Activated CD4-positive, alpha-beta T cell treated with anti-CD3 and anti-CD28 coated beads, Interleukin-2, amount 50 U/mL, for 48 hours (primary cell): ENCODE measurements around the gene HES1.
A peak's percentile ranks its signal among the peaks of the same experiment; 100 is the strongest.
"Not testable (repeated sequence)": the region's sequence is repeated elsewhere in the genome, so short reads cannot be mapped to it uniquely, and the experiment has no call there.

ENCODE experiments used
- DNase-seq, 2 experiments: peaks; one replicate each; pipeline ENCODE4 v3.0.0-alpha.2; 2020

Gene HES1, protein sequence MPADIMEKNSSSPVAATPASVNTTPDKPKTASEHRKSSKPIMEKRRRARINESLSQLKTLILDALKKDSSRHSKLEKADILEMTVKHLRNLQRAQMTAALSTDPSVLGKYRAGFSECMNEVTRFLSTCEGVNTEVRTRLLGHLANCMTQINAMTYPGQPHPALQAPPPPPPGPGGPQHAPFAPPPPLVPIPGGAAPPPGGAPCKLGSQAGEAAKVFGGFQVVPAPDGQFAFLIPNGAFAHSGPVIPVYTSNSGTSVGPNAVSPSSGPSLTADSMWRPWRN

DNA sequence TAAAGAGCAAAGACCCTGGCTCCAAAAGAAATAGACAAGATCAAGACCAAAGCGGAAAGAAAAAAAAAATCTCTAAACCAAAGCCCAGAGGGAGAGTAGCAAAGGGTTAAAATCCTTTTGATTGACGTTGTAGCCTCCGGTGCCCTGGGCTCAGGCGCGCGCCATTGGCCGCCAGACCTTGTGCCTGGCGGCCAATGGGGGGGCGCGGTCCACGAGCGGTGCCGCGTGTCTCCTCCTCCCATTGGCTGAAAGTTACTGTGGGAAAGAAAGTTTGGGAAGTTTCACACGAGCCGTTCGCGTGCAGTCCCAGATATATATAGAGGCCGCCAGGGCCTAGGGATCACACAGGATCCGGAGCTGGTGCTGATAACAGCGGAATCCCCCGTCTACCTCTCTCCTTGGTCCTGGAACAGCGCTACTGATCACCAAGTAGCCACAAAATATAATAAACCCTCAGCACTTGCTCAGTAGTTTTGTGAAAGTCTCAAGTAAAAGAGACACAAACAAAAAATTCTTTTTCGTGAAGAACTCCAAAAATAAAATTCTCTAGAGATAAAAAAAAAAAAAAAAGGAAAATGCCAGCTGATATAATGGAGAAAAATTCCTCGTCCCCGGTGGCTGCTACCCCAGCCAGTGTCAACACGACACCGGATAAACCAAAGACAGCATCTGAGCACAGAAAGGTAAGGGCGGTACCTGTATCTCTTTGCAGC, at the start of gene HES1:
Gene HES1, plus strand, starts transcription at position 343 of the 713 bp plus-strand sequence. Its CDS starts 233 bp downstream, at position 576.
- peak; percentile 43 to 58 for DNase-seq

GRCh38 chr3:194086388-194087075, 49.4 kb upstream of the HES1 start:
- no peak for DNase-seq

- DNase-seq, result no peak
These were observed 48.7 kb upstream of the HES1 start for GRCh38 chr3:194087280-194087679.

DNA sequence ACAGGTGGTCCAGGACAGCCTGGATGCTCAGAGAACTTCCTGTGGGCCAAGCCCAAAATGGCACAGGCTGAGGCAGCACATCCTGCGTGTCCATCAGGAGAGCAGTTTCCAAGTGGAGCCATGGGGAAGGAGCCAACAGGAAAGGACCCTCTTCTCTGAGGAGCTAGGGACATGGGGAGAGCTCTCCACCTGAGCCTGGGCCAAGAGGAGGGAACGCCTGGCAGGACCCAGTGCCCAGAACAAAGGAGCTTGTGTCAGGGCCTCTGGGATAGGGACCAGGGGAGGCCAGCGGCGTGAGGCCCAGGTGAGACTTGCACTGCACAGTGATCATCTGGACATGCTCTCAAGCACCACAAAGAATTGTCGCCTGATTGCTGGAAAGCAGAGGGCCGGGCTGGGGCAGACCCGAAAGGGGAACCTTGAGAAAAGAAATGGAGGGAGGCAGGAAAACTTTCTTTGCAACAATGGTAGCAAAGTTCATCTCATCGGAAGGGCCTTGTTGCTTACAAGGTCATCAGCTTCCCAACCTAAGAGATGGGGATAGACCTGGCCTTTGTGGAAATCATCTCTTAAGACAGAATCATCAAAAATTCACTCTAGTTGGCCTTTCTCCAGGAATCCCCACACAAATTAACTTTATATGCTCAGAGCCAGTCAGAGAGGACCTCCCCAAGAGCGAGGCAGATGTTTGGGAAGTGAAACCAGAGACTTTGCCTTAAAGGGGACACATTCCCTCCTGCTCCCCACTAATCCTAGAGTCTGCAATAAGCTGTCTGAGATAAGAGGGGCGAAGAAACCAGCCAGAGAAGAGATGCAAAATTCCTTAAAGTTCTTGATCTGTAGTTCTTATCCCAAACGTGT, 47.7 kb upstream of the HES1 start:
- no peak for DNase-seq

GRCh38 chr3:194089357-194090177, 46.4 kb upstream of the HES1 start:
- DNase-seq, result peak; percentile 40 to 52

GRCh38 chr3:194090178-194090555, 45.8 kb upstream of the HES1 start:
- DNase-seq, result not testable (repeated sequence)

- DNase-seq, result no peak
These were observed 45.2 kb upstream of the HES1 start for GRCh38 chr3:194090716-194091115.

GRCh38 chr3:194091141-194091540, 44.8 kb upstream of the HES1 start:
- DNase-seq, result no peak

DNA sequence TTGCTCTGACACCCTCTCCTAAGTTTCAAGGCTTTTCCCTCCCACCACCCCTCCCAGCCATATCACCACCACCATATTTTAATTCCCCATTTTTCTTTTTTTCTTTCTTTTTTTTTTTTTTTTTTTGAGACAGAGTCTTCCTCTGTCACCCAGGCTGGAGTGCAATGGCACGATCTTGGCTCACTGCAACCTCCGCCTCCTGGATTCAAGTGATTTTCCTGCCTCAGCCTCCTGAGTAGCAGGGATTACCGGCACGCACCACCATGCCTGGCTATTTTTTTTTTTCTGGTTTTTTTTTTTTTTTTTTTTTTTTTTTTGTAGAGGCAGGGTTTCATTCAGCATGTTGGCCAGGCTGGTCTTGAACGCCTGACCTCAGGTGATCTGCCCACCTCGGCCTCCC, 44.1 kb upstream of the HES1 start:
- not testable (repeated sequence) for DNase-seq

DNA sequence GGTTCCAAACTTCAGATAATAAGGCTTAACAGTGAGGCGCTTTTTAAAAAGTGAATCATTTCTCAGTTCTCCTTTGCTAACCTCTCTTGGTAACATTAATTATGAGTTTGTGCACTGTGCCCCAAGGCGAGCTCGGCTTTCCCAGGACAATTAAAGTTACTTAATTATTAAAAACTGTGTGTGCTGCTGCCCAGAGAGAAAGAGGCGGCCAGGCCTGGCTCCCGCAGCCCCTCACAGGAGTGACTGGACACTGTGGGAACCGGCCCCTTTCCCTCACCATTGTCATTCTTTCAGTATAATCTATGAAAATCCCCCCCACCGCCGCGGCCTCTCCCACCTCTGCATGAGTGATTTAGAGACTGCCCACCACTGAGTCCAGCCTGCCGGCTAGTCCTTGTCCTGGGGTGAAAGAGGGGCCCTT, 43.1 kb upstream of the HES1 start:
- DNase-seq, result no peak

- DNase-seq, result no peak
These were observed 42.1 kb upstream of the HES1 start for GRCh38 chr3:194093842-194094241.

GRCh38 chr3:194095464-194095863, 40.5 kb upstream of the HES1 start:
- no peak for DNase-seq

DNA sequence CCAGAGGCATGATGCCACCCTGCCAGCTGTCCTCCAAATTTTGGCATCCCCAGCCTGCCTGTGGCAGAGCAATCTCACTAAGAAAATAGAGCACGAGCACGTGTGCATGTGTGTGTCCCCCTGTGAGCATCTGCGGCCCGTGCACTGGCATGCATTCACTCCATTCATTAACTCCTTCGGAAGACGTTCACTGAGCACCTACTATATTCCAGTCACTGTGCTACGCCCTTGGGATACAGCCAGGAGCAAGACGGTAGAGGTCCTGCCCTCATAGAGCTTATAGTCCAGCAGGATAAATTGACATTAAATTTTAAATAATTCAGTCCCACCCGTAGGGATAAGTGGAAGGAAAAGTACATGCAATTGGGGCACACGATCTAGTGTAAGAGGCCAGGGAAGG, 40.0 kb upstream of the HES1 start:
- no peak for DNase-seq

DNA sequence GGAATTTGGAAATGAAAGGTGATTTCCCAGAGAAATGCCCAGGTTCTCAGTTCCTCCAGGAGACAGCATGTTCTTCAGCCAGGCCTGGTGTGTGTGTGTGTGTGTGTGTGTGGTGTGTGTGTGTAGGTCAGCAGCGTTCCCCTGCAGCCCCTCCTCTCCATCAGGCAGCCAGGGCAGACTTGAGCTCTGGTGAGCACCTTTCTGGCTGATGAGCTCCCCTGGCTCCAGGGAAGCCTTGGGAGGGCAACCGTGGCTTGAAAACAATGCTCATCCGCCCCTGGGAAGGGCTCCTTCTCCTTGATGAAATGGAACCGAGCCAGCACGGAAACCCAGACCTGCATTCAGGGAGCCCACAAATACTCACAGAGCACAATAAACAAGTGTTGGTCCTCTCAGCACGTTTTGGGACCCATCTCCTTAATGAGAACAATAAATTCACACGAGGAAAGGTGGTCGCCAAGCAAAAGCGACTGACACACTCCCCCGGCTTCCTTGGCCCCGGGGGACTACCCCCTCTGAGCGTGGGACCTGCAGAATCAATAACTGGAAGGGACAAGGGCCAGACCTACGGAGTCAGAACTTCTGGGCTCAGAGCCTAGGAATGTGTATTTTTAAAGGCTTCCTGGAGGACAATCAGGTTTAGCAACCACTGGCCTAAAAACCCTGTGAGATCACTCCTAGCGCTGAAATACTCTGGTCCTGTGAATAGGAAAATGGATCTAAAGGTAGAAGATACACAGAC, 38.6 kb upstream of the HES1 start:
- no peak for DNase-seq

- DNase-seq, result no peak
These were observed 37.7 kb upstream of the HES1 start for GRCh38 chr3:194098081-194098842.

DNA sequence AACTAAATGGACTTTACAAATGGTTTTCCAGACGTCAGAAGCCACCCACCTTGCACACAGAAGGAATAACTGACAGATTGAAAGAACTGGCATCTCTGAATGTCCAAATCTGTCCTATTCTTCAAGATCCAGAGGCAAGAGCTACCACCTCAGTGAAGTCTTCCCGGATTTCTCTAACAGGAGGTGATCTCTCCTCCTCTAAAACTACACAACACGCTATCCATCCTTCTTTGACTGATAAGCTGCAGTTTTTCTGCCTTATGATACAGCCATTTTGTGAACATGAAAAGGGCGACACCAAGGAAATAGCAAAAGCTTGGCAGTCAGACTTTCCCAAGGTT, 37.1 kb upstream of the HES1 start:
- DNase-seq, result no peak

DNA sequence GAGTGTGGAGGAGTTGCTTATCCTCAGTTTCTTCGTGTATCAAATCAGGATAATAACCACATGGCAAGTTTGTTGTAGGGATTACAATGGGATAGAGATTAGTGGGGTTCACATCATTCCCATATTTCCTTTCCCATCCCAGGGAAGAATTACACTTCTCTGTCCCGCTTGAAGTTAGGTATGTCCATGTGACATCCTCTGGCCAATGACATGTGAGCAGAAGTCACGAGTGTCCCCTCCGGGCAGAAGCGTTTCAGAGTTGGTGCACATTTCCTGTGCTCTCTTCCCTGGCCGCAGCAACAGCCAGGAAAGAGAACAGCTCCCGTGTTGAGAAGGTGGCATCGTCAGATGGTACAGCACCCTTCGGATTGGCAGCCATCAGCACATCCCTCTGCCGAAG, 36.7 kb upstream of the HES1 start:
- no peak for DNase-seq

GRCh38 chr3:194100856-194101390, 35.0 kb upstream of the HES1 start:
- DNase-seq, result no peak

- DNase-seq, result no peak
These were observed 34.1 kb upstream of the HES1 start for GRCh38 chr3:194101592-194102432.
